Thyroid gland (tissue), 4 donors: Measurements from ENCODE around the gene ISYNA1. TPM values are rescaled to one million over a fixed set of nuclear protein-coding genes. Genes with fewer than 3 reads are reported as not detected.

ENCODE experiments used
- DNase-seq, 2 donors: peaks; one replicate each; pipeline ENCODE4 v3.0.0-alpha.2; 2019
- H3K27ac ChIP-seq, 3 donors: fragments of 200-600 bp; sonication (generic); 1 replicate in 2 of 3; 2 replicates in 1 of 3; pipeline ENCODE4 v1.5.1; 2016 to 2019; ENCODE audit warnings: mild to moderate bottlenecking in 1 of 3, moderate library complexity in 1 of 3
- H3K27me3 ChIP-seq: fragments of 200-600 bp; sonication (generic); one replicate; pipeline ENCODE4 v1.5.1; 2019
- H3K36me3 ChIP-seq, 2 donors: fragments of 200-600 bp; sonication (generic); one replicate each; pipeline ENCODE4 v1.5.1; 2016 to 2019
- H3K4me1 ChIP-seq, 2 donors: fragments of 200-600 bp; sonication (generic); one replicate each; pipeline ENCODE4 v1.5.1; 2017 to 2019
- H3K4me3 ChIP-seq, 3 donors: fragments of 200-600 bp; sonication (generic); replicated peaks in 1 of 3; 1 replicate in 2 of 3; 2 replicates in 1 of 3; pipeline ENCODE4 v1.5.1; 2016; ENCODE audit warnings: mild to moderate bottlenecking in 1 of 3
- H3K9me3 ChIP-seq: fragments of 200-600 bp; sonication (generic); one replicate; pipeline ENCODE4 v1.5.1; 2017
- CTCF ChIP-seq, 6 experiments: fragments of 200-600 bp in 3 of 6; fragments of 450-650 bp in 3 of 6; sonication (generic) in 3 of 6; IDR thresholded peaks; one replicate each; pipeline ENCODE4 v1.5.1; 2016 to 2019; ENCODE audit warnings: antibody characterized with exemption in 6 of 6, mild to moderate bottlenecking in 2 of 6, inconsistent platforms in 1 of 6, moderate library complexity in 1 of 6
- POLR2A ChIP-seq, 2 donors: fragments of 450-650 bp; IDR thresholded peaks; one replicate each; pipeline ENCODE4 v1.6.1; 2017; ENCODE audit warnings: antibody characterized with exemption in 2 of 2, mild to moderate bottlenecking in 2 of 2, moderate library complexity in 1 of 2
- WGBS, 2 donors: methylation state at CpG; one replicate each; pipeline ENCODE4 v1.1.5; 2017; 5-methylcytosine and 5-hydroxymethylcytosine counted together
- intact Hi-C: fragments of 100-400 bp; cut with DNase I; formaldehyde crosslinking; loops from one replicate; pipeline ENCODE4 v1.15.1; 2023
- total RNA-seq, 4 donors: library from RNA; depleted of rRNA; stranded (reverse); fragments of >200 nt; gene quantifications; one replicate each; pipeline ENCODE4 v1.2.3, GENCODE V29; 2016

The ISYNA1 gene
- total RNA-seq, 4 donors from 2014 or later, result 12.7 to 24.2 (median 22.9) TPM

- no peaks in the 10 kb centered on the region for H3K9me3 ChIP-seq
- H3K27me3 ChIP-seq, result no peaks in the 10 kb centered on the region
- H3K4me3 ChIP-seq, result no peak overlapping the region
- H3K4me1 ChIP-seq, result peaks cover 0 to 3% of the 10 kb centered on the region in 2 donors
- no peak overlapping the region for H3K27ac ChIP-seq
- no peak for TF ChIP-seq POLR2A (IDR thresholded peaks at IDR 0.05)
- no peak for TF ChIP-seq CTCF (IDR thresholded peaks at IDR 0.05)
- intact Hi-C loops, result loop anchor here (10.0 kb wide), 2 partner anchors 135 to 225 kb away; partner anchors contain the start of gene REX1BD
- H3K36me3 ChIP-seq, result peaks cover 33 to 46% of the 10 kb centered on the region in 2 donors
- DNase-seq, result no peak
- 100% methylated on average over 1 to 3 of the region's 14 CpGs for WGBS, 2 donors
These were observed 11.6 kb upstream of the ISYNA1 start for GRCh38 chr19:18449552-18449951.

- intact Hi-C loops, result loop anchor here (10.0 kb wide), 2 partner anchors 138 to 228 kb away; partner anchors contain the start of gene REX1BD
These were observed 9.0 kb upstream of the ISYNA1 start for GRCh38 chr19:18446811-18447359.

DNA sequence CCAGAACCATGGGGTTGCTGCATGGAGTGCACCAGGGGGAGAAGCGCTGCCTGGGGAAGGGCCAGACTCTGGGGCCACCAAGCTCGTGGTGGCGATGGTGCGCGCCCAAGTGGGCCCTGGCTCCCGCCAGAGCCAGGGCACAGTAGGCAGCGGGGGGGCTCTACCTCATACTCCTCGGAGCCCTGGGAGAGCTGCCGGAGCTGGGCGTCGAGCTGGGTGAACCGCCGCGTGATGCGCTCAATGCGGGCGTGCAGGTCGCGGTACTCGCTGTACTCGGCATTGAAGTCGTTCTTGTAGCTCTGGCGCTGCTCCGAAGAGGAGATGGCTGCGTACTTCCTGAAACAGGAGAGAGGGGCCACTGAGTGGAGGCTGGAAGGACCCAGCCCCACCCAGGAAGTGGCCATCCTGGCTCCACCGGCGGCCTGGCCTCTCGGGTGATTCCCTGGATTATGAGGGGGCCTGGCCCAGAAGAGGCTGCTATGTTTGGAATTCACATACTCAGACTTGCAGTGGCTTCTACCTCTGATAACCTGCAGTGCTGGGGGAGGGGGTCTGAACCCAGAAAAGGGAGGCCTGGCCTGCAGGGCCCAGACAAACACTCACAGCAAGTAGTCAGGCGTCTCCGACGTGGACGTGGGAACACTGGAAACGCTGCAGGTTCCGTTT lies 8.3 kb upstream of the ISYNA1 start:
- no peaks in the 10 kb centered on the region for H3K27me3 ChIP-seq
- H3K36me3 ChIP-seq, result peaks cover 46 to 59% of the 10 kb centered on the region in 2 donors
- intact Hi-C loops, result loop anchor here (10.0 kb wide), 2 partner anchors 139 to 229 kb away; partner anchors contain the start of gene REX1BD
- no peaks in the 10 kb centered on the region for H3K9me3 ChIP-seq
- no peak for DNase-seq
- peaks cover 0 to 3% of the 10 kb centered on the region in 2 donors for H3K4me1 ChIP-seq
- no peak overlapping the region for H3K27ac ChIP-seq
- TF ChIP-seq CTCF (IDR thresholded peaks at IDR 0.05) (no peak), POLR2A (IDR thresholded peaks at IDR 0.05) (no peak)
- 89 to 93% methylated on average over 7 to 32 of the region's 34 CpGs for WGBS, 2 donors
- H3K4me3 ChIP-seq, result no peak overlapping the region

More at GRCh38 chr19:18446811-18447359, 9.0 kb upstream of the ISYNA1 start:
- H3K9me3 ChIP-seq, result no peaks in the 10 kb centered on the region
- TF ChIP-seq POLR2A (IDR thresholded peaks at IDR 0.05) (no peak), CTCF (IDR thresholded peaks at IDR 0.05) (no peak)
- H3K4me1 ChIP-seq, result peaks cover 0 to 3% of the 10 kb centered on the region in 2 donors
- H3K36me3 ChIP-seq, result peaks cover 46 to 59% of the 10 kb centered on the region in 2 donors
- H3K27me3 ChIP-seq, result no peaks in the 10 kb centered on the region
- H3K27ac ChIP-seq, result no peak overlapping the region
- DNase-seq, result no peak
- H3K4me3 ChIP-seq, result no peak overlapping the region
- 90 to 93% methylated on average over 10 to 11 of the region's 12 CpGs for WGBS, 2 donors

DNA sequence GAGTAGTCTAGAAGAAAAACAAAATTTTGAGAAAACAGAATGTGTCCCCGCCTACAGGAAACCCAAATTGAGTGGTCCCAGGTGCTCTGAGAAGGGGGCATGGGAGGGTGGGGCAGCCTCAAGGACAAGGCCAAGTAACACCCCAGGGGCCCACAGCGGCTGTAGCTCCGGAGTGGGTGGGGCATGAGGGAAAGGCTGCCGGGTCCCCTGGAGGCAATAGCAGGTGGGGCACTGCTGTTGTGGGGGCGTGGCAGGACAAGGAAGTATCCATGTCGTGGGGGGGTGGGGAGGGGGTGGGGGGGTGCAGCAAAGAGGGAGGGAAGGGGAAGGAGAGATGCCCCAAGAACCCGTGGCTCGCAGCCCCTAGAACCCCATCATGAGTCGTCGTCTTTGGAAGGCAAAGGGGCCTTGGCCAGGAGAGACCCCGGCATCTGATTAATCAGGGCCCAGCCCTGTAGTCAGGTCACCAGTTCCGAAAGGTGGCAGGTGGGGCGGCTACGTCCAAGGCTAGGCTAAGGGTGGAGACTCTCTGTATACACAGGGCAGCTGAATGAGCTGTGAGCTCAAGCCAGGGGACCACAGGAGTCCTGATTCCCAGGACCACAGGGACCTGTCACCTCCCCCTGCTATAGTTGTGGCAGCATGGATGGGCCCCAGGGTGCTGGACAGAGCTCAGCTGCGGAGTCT lies 7.5 kb upstream of the ISYNA1 start:
- H3K27ac ChIP-seq, result no peak overlapping the region
- H3K27me3 ChIP-seq, result no peaks in the 10 kb centered on the region
- H3K4me1 ChIP-seq, result no peaks in the 10 kb centered on the region
- H3K9me3 ChIP-seq, result no peaks in the 10 kb centered on the region
- intact Hi-C loops, result loop anchor here (10.0 kb wide), 2 partner anchors 139 to 229 kb away; partner anchors contain the start of gene REX1BD
- no peak overlapping the region for H3K4me3 ChIP-seq
- WGBS, 2 donors, result 84 to 87% methylated on average over 7 to 15 of the region's 15 CpGs
- DNase-seq, result no peak
- no peak for TF ChIP-seq CTCF (IDR thresholded peaks at IDR 0.05)
- no peak for TF ChIP-seq POLR2A (IDR thresholded peaks at IDR 0.05)
- peaks cover 43 to 56% of the 10 kb centered on the region in 2 donors for H3K36me3 ChIP-seq
